HT1080 (cell line): ENCODE measurements around the gene WWTR1. TPM values are rescaled to one million over a fixed set of nuclear protein-coding genes. Genes with fewer than 3 reads are reported as not detected.
A peak's percentile ranks its signal among the peaks of the same experiment; 100 is the strongest.

Source experiments
- DNase-seq: peaks from one replicate; pipeline ENCODE4 v3.0.0-alpha.2; 2015; ENCODE audit warnings: low read depth
- total RNA-seq: library from RNA; depleted of rRNA; stranded (reverse); fragments of >200 nt; shearing (Covaris generic); gene quantifications from 2 replicates; pipeline ENCODE4 v1.2.3, GENCODE V29; 2014

WWTR1 gene
- total RNA-seq, 1 experiment from 2014 or later = 116 TPM

- DNase-seq = peak; percentile 71
Measured at GRCh38 chr3:149625795-149626194, 32.0 kb downstream of the WWTR1 start.

GRCh38 chr3:149623824-149624223 lies 34.0 kb downstream of the WWTR1 start:
- DNase-seq = peak; percentile 74

- peak; percentile 97 for DNase-seq
Measured at GRCh38 chr3:149621218-149622005, 36.4 kb downstream of the WWTR1 start.

- DNase-seq = peak; percentile 80
Measured at GRCh38 chr3:149620291-149621020, 37.4 kb downstream of the WWTR1 start.

GRCh38 chr3:149619136-149619535 lies 38.7 kb downstream of the WWTR1 start:
- DNase-seq = no peak

GRCh38 chr3:149618151-149619123 lies 39.4 kb downstream of the WWTR1 start:
- DNase-seq = no peak

GRCh38 chr3:149615731-149616221 lies 42.0 kb downstream of the WWTR1 start:
- peak; percentile 59 for DNase-seq

GRCh38 chr3:149613988-149614387 lies 43.8 kb downstream of the WWTR1 start:
- DNase-seq = no peak

GRCh38 chr3:149612456-149612855 lies 45.4 kb downstream of the WWTR1 start:
- DNase-seq = no peak

- DNase-seq = no peak
Measured at GRCh38 chr3:149611149-149611548, 46.7 kb downstream of the WWTR1 start.

- DNase-seq = no peak
Measured at GRCh38 chr3:149610351-149611105, 47.3 kb downstream of the WWTR1 start.

- DNase-seq = no peak
Measured at GRCh38 chr3:149609595-149609994, 48.2 kb downstream of the WWTR1 start.

- no peak for DNase-seq
Measured at GRCh38 chr3:149608987-149609386, 48.8 kb downstream of the WWTR1 start.

GRCh38 chr3:149605902-149606301 lies 51.9 kb downstream of the WWTR1 start:
- peak; percentile 64 for DNase-seq

GRCh38 chr3:149604125-149604875 lies 53.5 kb downstream of the WWTR1 start:
- DNase-seq = peak; percentile 54

- DNase-seq = peak; percentile 80
Measured at GRCh38 chr3:149603126-149604074, 54.4 kb downstream of the WWTR1 start.

- DNase-seq = no peak
Measured at GRCh38 chr3:149600634-149601033, 57.2 kb downstream of the WWTR1 start.

- DNase-seq = no peak
Measured at GRCh38 chr3:149599236-149599635, 58.6 kb downstream of the WWTR1 start.
